ENCODE results near the gene CFAP97D2. TPM values are rescaled to one million over a fixed set of nuclear protein-coding genes. Genes with fewer than 3 reads are reported as not detected.

The CFAP97D2 gene
- total RNA-seq, 1 donor from 2014 or later, result not detected

DNA sequence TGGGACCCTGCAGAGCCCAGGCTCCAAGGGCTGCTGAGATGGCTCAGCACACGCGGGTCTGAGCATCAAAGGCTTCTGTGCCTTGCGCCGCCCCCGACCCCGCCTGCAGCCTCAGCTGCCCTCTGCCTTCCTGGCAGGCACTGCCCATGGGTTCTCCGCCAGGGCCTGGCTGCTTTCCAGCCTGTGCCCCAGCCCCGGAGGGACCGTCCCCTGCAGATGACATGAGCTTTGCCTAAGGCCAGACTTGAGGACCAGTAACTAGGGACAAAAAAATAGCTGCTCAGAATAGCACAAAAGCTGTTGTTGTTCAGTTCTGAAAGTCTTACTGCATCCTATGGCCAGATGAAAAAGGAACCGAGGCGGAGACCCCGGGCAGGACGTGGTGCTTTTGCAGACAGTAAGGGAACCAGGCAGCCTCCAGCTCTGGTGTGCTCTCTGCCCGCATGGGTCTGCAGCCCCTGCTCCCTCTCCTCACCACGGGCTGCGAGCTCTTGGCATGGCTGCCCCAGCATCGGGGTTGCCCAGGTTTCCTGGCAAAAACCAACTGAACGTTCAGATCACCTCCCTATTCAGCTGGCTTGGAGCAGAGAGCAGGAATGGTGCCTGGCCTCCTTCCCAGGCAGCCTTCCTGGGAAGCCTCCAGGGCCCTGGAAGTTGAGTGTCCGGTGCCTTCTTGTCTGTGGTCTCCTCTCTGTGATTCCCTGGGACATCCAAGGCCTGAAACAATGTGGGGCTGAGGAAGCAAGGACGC, 12.5 kb upstream of the CFAP97D2 start:
- no peaks in the 10 kb centered on the region for H3K36me3 Mint-ChIP-seq (ENCODE audit: low read depth, unreplicated experiment)
- DNase-seq (ENCODE audit: low spot score), result no peak
- peaks cover 4% of the 10 kb centered on the region for H3K27me3 Mint-ChIP-seq (ENCODE audit: unreplicated experiment)
- no peak overlapping the region for H3K4me3 Mint-ChIP-seq (ENCODE audit: unreplicated experiment)
- H3K27ac Mint-ChIP-seq (ENCODE audit: unreplicated experiment), result no peak overlapping the region
- TF ChIP-seq, protein P1, sequence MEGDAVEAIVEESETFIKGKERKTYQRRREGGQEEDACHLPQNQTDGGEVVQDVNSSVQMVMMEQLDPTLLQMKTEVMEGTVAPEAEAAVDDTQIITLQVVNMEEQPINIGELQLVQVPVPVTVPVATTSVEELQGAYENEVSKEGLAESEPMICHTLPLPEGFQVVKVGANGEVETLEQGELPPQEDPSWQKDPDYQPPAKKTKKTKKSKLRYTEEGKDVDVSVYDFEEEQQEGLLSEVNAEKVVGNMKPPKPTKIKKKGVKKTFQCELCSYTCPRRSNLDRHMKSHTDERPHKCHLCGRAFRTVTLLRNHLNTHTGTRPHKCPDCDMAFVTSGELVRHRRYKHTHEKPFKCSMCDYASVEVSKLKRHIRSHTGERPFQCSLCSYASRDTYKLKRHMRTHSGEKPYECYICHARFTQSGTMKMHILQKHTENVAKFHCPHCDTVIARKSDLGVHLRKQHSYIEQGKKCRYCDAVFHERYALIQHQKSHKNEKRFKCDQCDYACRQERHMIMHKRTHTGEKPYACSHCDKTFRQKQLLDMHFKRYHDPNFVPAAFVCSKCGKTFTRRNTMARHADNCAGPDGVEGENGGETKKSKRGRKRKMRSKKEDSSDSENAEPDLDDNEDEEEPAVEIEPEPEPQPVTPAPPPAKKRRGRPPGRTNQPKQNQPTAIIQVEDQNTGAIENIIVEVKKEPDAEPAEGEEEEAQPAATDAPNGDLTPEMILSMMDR (IDR thresholded peaks at IDR 0.05; ENCODE audit: unreplicated experiment), result no peak
- no peaks in the 10 kb centered on the region for H3K4me1 Mint-ChIP-seq (ENCODE audit: unreplicated experiment)
- H3K9me3 Mint-ChIP-seq (ENCODE audit: unreplicated experiment), result no peaks in the 10 kb centered on the region

- no peak for DNase-seq (ENCODE audit: low spot score)
- H3K4me3 Mint-ChIP-seq (ENCODE audit: unreplicated experiment), result no peak overlapping the region
- no peaks in the 10 kb centered on the region for H3K4me1 Mint-ChIP-seq (ENCODE audit: unreplicated experiment)
- H3K9me3 Mint-ChIP-seq (ENCODE audit: unreplicated experiment), result no peaks in the 10 kb centered on the region
- TF ChIP-seq, protein P1 (IDR thresholded peaks at IDR 0.05; ENCODE audit: unreplicated experiment), result no peak
- no peaks in the 10 kb centered on the region for H3K36me3 Mint-ChIP-seq (ENCODE audit: low read depth, unreplicated experiment)
- peaks cover 3% of the 10 kb centered on the region for H3K27me3 Mint-ChIP-seq (ENCODE audit: unreplicated experiment)
- no peak overlapping the region for H3K27ac Mint-ChIP-seq (ENCODE audit: unreplicated experiment)
Measured at GRCh38 chr13:114167426-114167825, 11.6 kb upstream of the CFAP97D2 start.

- TF ChIP-seq, protein P1 (IDR thresholded peaks at IDR 0.05; ENCODE audit: unreplicated experiment), result no peak
- Mint-ChIP-seq H3K27me3 (ENCODE audit: unreplicated experiment) (peaks cover 3% of the 10 kb centered on the region), H3K4me3 (ENCODE audit: unreplicated experiment) (no peak overlapping the region), H3K27ac (ENCODE audit: unreplicated experiment) (no peak overlapping the region), H3K9me3 (ENCODE audit: unreplicated experiment) (no peaks in the 10 kb centered on the region), H3K36me3 (ENCODE audit: low read depth, unreplicated experiment) (no peaks in the 10 kb centered on the region), H3K4me1 (ENCODE audit: unreplicated experiment) (no peaks in the 10 kb centered on the region)
- no peak for DNase-seq (ENCODE audit: low spot score)
Measured at GRCh38 chr13:114167885-114168284, 11.2 kb upstream of the CFAP97D2 start.

DNA sequence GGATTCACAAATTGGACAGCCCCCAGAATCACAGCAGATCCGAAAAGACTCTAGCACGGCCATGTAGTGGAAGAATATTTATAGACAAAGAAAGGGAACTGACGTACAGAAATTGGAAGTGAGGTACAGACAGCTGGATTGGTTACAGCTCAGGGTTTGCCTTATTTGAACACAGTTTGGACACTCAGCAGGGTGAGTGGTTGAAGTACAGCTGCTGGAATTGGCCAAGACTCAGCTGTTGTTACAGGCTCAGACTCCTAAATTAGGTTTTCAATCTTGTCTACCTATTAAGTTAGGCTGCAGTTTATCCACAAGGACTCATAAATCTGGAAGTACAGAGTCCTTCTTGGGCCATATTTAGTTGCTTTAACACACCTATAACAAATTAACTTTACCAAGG, 5.8 kb upstream of the CFAP97D2 start:
- Mint-ChIP-seq H3K4me3 (ENCODE audit: unreplicated experiment) (no peak overlapping the region), H3K9me3 (ENCODE audit: unreplicated experiment) (peaks cover 4% of the 10 kb centered on the region), H3K4me1 (ENCODE audit: unreplicated experiment) (no peaks in the 10 kb centered on the region), H3K27ac (ENCODE audit: unreplicated experiment) (no peak overlapping the region), H3K36me3 (ENCODE audit: low read depth, unreplicated experiment) (no peaks in the 10 kb centered on the region), H3K27me3 (ENCODE audit: unreplicated experiment) (peaks cover 2% of the 10 kb centered on the region)
- TF ChIP-seq, protein P1 (IDR thresholded peaks at IDR 0.05; ENCODE audit: unreplicated experiment), result no peak
- DNase-seq (ENCODE audit: low spot score), result no peak

DNA sequence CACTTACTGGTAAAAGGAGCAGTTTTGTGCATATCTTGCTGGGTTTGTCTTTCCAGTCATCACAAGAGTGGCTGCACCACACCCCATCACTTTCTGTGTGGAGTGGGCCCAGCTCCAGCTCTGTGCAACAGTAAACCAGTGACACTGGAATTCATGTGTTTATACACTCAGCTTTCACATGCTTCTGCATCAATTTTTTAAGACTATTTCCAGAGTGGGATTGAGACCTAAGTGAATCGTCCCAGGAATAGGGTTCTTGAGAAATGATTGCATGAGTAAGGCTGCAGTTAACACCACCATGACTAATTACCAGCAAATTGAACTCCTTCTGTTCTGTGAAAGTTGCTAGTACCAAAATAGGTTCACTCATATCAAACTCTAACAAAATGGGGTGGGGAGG, 5.3 kb upstream of the CFAP97D2 start:
- DNase-seq (ENCODE audit: low spot score), result no peak
- Mint-ChIP-seq H3K27me3 (ENCODE audit: unreplicated experiment) (peaks cover 2% of the 10 kb centered on the region), H3K9me3 (ENCODE audit: unreplicated experiment) (peaks cover 4% of the 10 kb centered on the region), H3K4me3 (ENCODE audit: unreplicated experiment) (no peak overlapping the region), H3K36me3 (ENCODE audit: low read depth, unreplicated experiment) (no peaks in the 10 kb centered on the region), H3K4me1 (ENCODE audit: unreplicated experiment) (no peaks in the 10 kb centered on the region), H3K27ac (ENCODE audit: unreplicated experiment) (no peak overlapping the region)
- TF ChIP-seq, protein P1 (IDR thresholded peaks at IDR 0.05; ENCODE audit: unreplicated experiment), result no peak
